C4-2B (cell line): ENCODE results near the gene RPS21.

Source experiments
- ZFX ChIP-seq: fragments of 450-650 bp; IDR thresholded peaks from 2 replicates; pipeline ENCODE4 v1.6.1; 2017
- TF ChIP-seq, protein P1 (sequence below): fragments of 450-650 bp; conservative IDR thresholded peaks from 2 replicates; pipeline ENCODE4 v1.5.1; 2017; ENCODE audit warnings: mild to moderate bottlenecking

DNA sequence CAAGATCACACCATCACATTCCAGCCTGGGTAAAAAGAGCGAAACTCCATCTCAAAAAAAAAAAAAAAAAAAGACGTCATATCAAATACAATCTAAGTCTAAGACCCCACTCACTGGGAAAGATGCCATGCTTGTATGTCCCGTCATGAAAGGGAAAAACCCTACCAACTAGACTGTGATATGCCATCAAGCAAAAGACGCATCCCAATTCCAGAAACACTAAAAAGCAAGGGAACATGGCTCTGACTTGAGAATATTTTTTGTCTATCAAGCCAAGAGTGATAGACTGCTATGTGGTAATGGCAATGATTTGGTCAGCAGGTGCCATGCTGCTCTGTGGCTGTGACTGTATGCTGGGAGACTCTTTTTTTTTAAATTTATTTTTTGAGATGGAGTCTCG is 42.8 kb upstream of the RPS21 start:
- TF ChIP-seq, protein P1, sequence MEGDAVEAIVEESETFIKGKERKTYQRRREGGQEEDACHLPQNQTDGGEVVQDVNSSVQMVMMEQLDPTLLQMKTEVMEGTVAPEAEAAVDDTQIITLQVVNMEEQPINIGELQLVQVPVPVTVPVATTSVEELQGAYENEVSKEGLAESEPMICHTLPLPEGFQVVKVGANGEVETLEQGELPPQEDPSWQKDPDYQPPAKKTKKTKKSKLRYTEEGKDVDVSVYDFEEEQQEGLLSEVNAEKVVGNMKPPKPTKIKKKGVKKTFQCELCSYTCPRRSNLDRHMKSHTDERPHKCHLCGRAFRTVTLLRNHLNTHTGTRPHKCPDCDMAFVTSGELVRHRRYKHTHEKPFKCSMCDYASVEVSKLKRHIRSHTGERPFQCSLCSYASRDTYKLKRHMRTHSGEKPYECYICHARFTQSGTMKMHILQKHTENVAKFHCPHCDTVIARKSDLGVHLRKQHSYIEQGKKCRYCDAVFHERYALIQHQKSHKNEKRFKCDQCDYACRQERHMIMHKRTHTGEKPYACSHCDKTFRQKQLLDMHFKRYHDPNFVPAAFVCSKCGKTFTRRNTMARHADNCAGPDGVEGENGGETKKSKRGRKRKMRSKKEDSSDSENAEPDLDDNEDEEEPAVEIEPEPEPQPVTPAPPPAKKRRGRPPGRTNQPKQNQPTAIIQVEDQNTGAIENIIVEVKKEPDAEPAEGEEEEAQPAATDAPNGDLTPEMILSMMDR, result no peak
- TF ChIP-seq ZFX, result no peak
